HL-60/S4 (cell line): Measurements from ENCODE around the gene LNX1.

Source experiments
- in situ Hi-C: fragments of 300-500 bp; cut with MboI; formaldehyde crosslinking; loops from 2 replicates; pipeline ENCODE4 v1.14.3; 2022; ENCODE audit warnings: low sequenced_read_pairs

LNX1 gene

GRCh38 chr4:53591372-53591892, at the start of gene LNX1:
Gene LNX1 (minus strand): TSS chr4:53591486. CDS start chr4:53574002, 17,484 bp downstream.
- in situ Hi-C loops, result no loop called here

DNA sequence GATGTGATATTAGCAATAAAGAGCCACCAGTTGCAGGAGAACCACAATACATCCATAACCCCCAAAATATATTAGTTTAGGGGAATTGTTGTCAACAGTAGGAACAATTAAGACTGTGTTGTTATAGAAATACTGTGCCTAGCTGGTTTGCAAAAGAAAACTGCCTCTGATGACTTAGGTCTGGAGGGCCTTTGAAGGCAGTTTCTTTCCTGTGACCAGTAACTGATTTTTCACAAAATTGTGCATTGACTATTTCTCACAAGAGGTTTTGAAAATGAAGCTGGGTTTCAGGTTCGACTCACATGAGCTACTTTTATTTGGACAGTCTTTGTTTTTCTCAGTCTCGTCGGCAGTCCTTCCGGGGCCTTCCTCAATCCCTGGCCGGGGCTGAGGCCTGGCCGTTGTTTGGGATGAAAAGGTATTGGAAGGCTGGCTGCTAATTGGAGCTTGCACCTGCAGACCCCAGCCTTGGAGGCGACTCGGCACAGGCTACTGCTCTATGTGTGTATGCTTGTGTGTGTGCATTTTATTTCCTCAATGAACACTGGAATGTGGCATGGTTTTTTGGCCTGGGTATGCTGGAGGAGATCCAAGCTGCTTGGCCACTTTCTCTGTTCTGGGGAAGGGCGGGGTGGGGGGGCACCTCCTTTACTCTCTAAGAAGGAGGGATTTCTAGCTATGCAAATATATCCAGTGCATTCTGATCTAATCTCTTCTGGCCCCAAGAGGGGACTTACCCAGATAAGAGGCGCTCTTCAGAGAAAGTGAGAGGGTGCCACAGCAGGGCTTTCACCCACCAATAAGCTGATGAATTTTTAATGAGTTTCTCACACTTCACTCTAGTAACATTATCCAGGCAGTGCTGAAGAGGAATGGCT, 49.5 kb upstream of the LNX1 start:
- in situ Hi-C loops, result no loop called here

DNA sequence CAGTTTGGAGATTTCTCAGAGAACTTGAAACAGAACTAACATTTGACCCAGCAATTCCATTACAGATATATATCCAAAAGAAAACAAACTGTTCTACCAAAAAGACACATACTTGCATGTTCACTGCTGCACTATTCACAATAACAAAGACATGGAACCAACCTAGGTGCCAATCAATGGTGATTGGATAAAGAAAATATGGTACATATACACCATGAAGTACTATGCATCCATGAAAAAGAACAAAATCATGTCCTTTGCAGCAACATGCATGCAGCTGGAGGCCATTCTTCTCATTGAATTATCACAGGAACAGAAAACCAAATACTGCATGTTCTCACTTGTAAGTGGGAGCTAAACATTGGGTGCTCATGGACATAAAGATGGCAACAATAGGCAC, 47.6 kb upstream of the LNX1 start:
- in situ Hi-C loops, result no loop called here

DNA sequence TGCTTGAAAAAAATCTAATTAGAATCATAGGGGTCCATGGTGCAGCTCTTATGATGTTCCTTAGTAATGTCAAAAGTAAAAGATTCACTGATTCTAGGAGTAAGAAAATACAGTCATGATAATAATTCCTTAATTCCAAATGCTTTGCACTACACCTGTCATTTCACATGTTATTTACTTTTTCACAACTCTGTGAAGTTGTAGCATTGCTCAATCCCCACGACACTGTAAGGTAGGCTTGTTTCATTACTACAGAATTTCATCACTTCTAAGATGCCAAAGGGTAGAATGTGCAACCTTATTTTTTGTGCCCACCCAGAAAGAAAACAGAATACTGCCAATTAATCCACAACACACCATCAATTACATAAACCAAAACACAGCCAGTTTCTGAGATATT, 46.1 kb upstream of the LNX1 start:
- in situ Hi-C loops, result no loop called here

DNA sequence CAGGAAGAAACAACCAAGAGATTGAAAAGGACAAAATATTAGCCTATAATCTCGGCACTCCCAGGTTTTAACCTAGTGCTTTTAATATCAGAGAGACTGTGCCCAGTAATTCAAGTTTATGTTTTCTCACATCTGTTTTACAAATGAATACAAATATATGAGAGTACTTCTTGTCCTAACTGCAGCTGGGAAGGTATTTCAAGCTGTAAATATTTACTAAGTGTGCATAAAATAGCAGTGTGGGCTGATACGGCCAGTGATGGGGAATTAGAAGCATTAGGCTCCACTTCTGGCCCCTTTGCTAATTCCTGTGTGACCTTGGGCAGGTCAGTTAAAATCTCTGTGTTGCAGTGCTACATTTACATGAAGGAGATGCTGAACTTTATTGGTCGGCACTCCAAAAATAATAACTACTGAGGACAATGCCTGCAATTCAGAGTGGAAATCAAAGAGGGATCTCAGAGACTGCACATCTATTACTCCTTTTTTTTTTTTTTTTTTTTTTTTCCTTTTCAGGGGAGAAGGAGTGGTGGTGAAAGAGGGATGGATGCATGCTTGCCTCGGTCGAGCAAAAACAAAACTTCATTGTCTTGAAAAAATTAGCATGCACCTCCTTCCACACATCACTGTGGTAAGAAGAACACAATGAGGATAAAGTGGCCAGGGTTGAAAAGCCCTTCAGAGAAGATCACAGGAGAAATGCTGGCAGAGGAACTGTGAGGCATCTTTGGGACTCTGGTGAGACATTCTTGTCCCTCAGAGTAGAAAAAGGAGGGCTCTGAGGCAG, 44.6 kb upstream of the LNX1 start:
- in situ Hi-C loops, result no loop called here

DNA sequence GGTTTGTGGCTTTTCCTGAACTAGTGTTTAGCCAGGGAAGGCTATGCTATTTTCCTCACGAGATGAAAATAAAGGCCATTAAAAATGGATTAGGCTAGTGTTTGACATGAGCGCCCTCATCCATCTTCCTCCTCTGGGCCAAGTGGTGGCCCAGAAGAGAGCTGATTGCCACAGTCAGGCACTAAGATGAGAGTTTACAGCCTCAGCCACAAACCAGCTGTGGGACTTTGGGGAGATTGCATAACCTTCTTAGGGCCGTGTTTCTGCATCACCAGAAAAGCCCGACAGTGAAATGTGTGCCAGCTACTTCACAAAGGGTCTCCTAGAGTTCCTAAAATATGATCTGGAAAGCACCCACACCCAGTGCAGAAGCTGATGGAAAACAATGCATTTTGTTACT, 42.3 kb upstream of the LNX1 start:
- in situ Hi-C loops, result no loop called here

GRCh38 chr4:53629296-53629695, 38.0 kb upstream of the LNX1 start:
- in situ Hi-C loops, result no loop called here

DNA sequence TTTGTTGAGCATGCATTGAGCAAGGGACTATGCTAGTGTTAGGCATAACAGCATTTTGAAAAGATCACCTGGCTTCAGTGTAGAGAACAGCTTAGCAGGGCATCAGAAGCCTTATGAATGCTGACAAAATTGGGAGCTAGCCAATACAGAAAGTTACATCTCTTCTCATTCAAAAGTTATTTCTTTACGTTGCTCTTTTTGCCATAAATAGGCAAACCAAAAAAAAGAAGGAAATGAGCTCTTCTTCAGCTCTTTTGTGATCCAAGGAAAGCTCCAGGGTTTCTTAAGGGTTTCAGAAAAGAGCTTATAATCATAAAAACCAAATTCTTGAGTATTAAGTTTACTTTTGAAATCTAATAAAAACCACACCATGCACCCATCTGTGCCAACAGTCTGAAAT, 35.2 kb upstream of the LNX1 start:
- in situ Hi-C loops, result no loop called here

GRCh38 chr4:53625888-53626287, 34.6 kb upstream of the LNX1 start:
- in situ Hi-C loops, result no loop called here

DNA sequence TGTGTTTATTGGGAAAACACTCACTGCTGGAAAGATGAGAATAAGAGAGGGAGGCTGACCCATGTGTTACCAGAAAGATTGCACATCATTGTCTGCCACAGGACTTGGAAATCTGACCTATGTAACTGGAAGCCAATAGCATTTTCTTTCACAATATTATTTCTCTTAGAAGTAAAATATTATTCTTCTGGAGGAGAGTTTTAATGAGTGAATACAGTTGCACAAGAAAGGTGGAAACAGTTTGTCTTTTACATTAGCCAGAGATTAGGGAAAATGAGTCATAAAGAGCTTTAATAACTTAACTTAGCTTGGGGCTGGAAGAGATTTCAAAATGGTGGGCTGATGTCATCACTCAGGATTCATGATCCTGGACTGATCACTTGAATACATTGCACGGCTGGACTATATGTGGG, 31.5 kb upstream of the LNX1 start:
- in situ Hi-C loops, result no loop called here

DNA sequence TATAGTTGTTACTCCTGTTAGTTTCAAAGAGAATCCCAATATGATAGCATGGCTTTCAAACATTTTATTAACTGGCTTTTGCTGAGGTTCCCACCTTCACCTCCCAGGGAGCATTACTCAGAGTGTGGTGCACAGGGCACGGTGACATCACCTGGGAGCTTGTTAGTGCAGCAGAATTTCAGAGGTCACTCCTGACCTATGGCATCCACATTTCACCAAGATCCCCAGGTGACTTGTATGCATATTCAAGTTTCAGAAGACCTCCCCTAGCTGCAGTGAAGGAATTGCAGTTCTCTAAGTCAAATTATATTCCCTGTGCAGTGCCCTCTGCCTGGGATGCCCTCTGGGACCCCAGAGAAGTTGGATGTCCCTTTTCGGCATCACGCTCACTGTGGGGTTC, 29.7 kb upstream of the LNX1 start:
- in situ Hi-C loops, result no loop called here

- in situ Hi-C loops, result no loop called here
These were observed 28.1 kb upstream of the LNX1 start for GRCh38 chr4:53619431-53619830.

GRCh38 chr4:53618321-53618720, 27.0 kb upstream of the LNX1 start:
- in situ Hi-C loops, result no loop called here

DNA sequence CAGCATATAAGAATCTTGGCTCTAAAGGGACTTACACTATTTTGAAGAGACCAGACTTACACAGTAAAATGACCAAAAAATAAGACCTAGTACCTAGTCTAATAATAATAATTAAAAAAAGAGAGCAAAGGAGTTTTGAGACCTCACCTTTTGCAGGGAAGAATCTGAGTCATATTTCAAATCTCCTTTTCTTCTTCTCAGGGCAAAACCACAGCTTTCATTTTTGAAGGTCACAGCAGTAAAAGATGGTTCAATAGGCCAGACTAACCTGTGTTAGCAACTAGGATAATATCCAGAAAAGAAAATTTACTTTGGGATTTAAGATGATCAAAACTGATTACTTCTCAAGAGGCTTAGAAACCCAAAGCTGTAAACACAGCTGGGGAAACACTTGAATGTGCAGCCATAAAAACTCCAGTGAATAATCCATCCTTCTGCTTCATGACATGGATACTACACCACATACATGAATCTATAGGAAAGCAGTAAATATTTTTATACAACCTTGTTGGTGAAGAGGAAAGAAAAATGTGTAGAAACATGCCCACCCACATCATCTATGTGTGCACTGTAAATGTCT, 25.9 kb upstream of the LNX1 start:
- in situ Hi-C loops, result no loop called here

DNA sequence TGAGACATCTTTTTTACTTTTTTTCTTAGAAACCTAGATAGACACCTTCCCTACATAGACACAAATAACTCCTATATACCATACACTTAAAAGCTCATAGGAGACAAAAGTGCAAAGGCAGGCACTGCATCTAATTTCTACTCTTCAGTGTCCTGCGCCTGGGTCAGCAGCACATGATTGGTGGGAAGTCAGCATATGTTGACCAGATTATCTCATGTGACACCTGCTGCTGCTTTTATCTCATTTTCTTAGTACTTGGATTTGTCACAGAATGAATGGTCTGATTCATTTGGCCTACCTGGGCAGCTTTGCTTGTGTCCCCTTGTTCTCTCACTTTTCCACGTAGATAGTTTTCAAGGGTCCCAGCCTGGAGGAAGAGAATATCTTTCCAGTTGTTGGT, 24.9 kb upstream of the LNX1 start:
- in situ Hi-C loops, result no loop called here

- in situ Hi-C loops, result no loop called here
These were observed 23.3 kb upstream of the LNX1 start for GRCh38 chr4:53614591-53614990.

DNA sequence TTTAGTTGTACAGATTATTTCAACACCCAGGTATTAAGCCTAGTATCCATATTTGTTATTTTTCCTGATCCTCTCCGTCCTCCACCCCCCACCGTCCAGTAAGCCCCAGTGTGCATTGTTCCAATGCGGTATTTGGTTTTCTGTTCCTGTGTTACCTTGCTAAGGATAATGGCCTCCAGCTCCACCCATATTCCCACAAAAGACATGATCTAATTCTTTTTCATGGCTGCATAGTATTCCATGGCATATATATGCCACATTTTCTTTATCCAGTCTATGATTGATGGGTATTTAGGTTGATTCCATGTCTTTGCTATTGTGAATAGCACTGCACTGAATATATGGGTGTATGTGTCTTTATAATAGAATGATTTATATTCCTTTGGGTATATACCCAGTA, 22.1 kb upstream of the LNX1 start:
- in situ Hi-C loops, result no loop called here

DNA sequence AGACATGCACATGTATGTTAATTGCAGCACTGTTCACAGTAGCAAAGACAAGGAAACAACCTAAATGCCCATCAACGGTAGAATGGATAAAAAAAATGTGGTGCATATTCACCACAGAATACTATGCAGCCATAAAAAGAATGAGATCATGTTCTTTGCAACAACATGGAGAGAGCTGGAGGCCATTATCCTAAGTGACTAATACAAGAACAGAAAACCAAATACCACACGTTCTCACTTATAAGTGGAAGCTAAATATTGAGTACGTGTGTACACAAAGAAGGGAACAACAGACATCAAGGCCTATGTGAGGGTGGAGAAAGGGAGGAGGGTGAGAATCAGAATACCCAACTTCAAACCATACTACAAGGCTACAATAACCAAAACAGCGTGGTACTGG, 17.4 kb upstream of the LNX1 start:
- in situ Hi-C loops, result no loop called here

DNA sequence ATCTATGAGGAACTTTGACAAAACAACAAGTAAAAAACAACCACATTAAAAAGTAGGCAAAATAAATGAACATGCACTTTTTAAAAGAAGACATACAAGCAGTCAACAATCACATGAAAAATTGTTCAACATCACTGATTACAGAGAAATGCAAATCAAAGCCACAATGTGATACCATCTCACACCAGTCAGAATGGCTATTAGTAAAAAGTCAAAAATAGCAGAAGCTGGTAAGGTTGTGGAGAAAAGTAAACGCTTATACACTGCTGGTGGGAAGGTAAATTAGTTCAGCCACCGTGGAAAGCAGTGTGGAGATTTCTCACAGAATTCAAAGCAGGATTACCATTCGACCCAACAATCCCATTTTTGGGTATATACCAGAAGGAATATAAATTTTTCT, 17.0 kb upstream of the LNX1 start:
- in situ Hi-C loops, result no loop called here

DNA sequence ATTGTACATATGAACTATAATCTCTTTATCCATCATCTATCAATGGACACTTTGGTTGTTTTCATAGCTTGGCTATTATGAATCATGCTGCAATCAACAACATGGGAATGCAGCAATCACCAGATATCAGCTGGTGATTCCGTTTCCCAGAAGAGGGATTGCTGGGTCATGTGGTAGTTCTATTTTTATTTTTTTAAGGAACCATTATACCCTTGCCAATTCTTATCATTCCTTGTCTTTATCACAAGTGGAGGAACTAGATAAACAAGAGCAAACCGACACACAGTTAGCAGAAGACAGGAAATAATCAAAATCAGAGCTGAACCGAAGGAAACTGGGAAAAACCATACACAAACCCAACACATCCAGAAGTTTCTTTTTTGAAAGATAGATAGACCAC, 14.5 kb upstream of the LNX1 start:
- in situ Hi-C loops, result no loop called here

GRCh38 chr4:53602390-53602789, 11.1 kb upstream of the LNX1 start:
- in situ Hi-C loops, result no loop called here
